Right lobe of liver (tissue), 6 donors: Measurements from ENCODE around the gene LRBA. TPM values are rescaled to one million over a fixed set of nuclear protein-coding genes. Genes with fewer than 3 reads are reported as not detected.

Source experiments
- ATAC-seq, 4 donors: fragments of 200-7000 bp; cut with Tn5 transposase; one replicate each; pipeline ENCODE4 v1.9.1; 2020; ENCODE audit warnings: mild to moderate bottlenecking in 4 of 4, moderate library complexity in 4 of 4
- DNase-seq, 3 donors: peaks; one replicate each; pipeline ENCODE4 v3.0.0-alpha.2; 2020
- H3K27ac ChIP-seq, 3 donors: fragments of 200-600 bp; one replicate each; pipeline ENCODE4 v1.8.0; 2022
- H3K27me3 ChIP-seq, 2 donors: fragments of 200-600 bp; one replicate each; pipeline ENCODE4 v1.8.0; 2022
- H3K36me3 ChIP-seq, 4 donors: fragments of 200-600 bp; sonication (generic) in 1 of 4; one replicate each; pipeline versions ENCODE4 v1.5.1 to v1.8.0; 2017 to 2022; ENCODE audit warnings: control low read depth in 1 of 4
- H3K4me1 ChIP-seq, 4 donors: fragments of 200-600 bp; sonication (generic) in 1 of 4; one replicate each; pipeline versions ENCODE4 v1.5.1 to v1.8.0; 2017 to 2022; ENCODE audit warnings: control low read depth in 1 of 4
- H3K4me3 ChIP-seq, 3 donors: fragments of 200-600 bp; one replicate each; pipeline ENCODE4 v1.8.0; 2022
- H3K9me3 ChIP-seq, 4 donors: fragments of 200-600 bp; sonication (generic) in 1 of 4; one replicate each; pipeline versions ENCODE4 v1.5.1 to v1.8.0; 2017 to 2022; ENCODE audit warnings: control low read depth in 1 of 4
- CTCF ChIP-seq, 4 donors: fragments of 200-600 bp in 3 of 4; fragments of 450-650 bp in 1 of 4; IDR thresholded peaks; one replicate each; pipeline versions ENCODE4 v1.5.1 to v1.8.0; 2016 to 2022; ENCODE audit warnings: antibody characterized with exemption in 4 of 4, mild to moderate bottlenecking in 2 of 4
- POLR2A ChIP-seq: fragments of 450-650 bp; IDR thresholded peaks from one replicate; pipeline ENCODE4 v1.6.1; 2017; ENCODE audit warnings: antibody characterized with exemption, mild to moderate bottlenecking
- WGBS: methylation state at CpG from one replicate; pipeline ENCODE4 v1.1.6; 2018; ENCODE audit warnings: low coverage, low lambda C conversion rate; ENCODE audit not compliant: insufficient coverage; ENCODE audit errors: missing lambda C conversion rate; 5-methylcytosine and 5-hydroxymethylcytosine counted together
- intact Hi-C, 2 donors: fragments of 100-400 bp; cut with DNase I; formaldehyde crosslinking; loops; one replicate each; pipeline versions ENCODE4 v1.11.2 to v1.14.1; 2022
- total RNA-seq, 6 experiments: library from RNA; depleted of rRNA in 2 of 6; stranded (reverse); fragments of >200 nt in 2 of 6; fragmentation: NEBNext Ultra II Directional in 3 of 6; extraction: Animal tissue kit (Norgen Biotek cat#: 25700) in 3 of 6; gene quantifications; one replicate each; pipeline versions ENCODE4 v1.1.0 to v1.2.4, GENCODE V29; 2016 to 2023
- donor health status: DM: no; HTN: yes; CAD: no.
- donor health status: DM: no; HTN: no; CAD: no.
- donor health status: DM: no; HTN: no; CAD: no.
- donor health status: DM: no; HTN: yes; CAD: no.
- donor health status: DM: no; HTN: yes; CAD: no.

Gene LRBA
- total RNA-seq, 6 experiments from 2014 or later: 18.9 to 48.1 (median 24.5) TPM

- Histone ChIP-seq H3K9me3 (no peaks in the 10 kb centered on the region), H3K27me3 (no peaks in the 10 kb centered on the region), H3K36me3 (no peaks in the 10 kb centered on the region), H3K27ac (peak overlapping the region; percentile 29 to 31 (median 30)), H3K4me3 (peak overlapping the region; percentile 43 to 65 (median 60)), H3K4me1 (no peaks in the 10 kb centered on the region)
- 37% methylated on average over 11 of the region's 11 CpGs for WGBS
- ATAC-seq (no peak), DNase-seq (no peak)
- TF ChIP-seq CTCF (IDR thresholded peaks at IDR 0.05) (no peak), POLR2A (no peak)
- intact Hi-C loops: no loop called here
Observed at GRCh38 chr4:150584111-150584915, 430.8 kb downstream of the LRBA start.

- Histone ChIP-seq H3K4me3 (peak overlapping the region; percentile 43 to 65 (median 60)), H3K27me3 (no peaks in the 10 kb centered on the region), H3K36me3 (no peaks in the 10 kb centered on the region), H3K4me1 (peaks cover 0 to 5% (median 0%) of the 10 kb centered on the region in 4 donors), H3K27ac (peak overlapping the region; percentile 29 to 31 (median 30)), H3K9me3 (no peaks in the 10 kb centered on the region)
- ATAC-seq (peak; percentile 74 to 86 (median 83)), DNase-seq (peak; percentile 82 to 84 (median 83))
- TF ChIP-seq POLR2A (peak; percentile 48), CTCF (IDR thresholded peaks at IDR 0.05) (peak in 1 of 4 donors; percentile 30)
- 44% methylated on average over 14 of the region's 66 CpGs for WGBS
- intact Hi-C loops: no loop called here
Observed at GRCh38 chr4:150583287-150584110, 431.6 kb downstream of the LRBA start.

DNA sequence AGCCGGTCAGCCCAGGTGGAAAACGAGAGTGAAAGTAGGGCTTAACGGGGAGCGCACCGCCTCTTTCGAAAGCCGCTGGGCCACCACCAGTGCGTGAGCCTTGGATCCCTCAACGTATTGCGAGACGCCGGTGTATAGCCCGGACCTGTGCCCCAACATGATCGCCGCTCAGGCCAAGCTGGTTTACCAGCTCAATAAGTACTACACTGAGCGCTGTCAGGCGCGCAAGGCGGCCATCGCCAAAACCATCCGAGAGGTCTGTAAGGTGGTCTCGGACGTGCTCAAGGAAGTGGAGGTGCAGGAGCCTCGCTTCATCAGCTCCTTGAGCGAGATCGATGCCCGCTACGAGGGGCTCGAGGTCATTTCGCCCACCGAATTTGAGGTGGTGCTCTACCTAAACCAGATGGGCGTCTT is 432.2 kb downstream of the LRBA start:
- H3K36me3 ChIP-seq: no peaks in the 10 kb centered on the region
- 22% methylated on average over 17 of the region's 32 CpGs for WGBS
- intact Hi-C loops: no loop called here
- ATAC-seq (peak; percentile 50 to 72 (median 66)), DNase-seq (peak; percentile 51 to 59 (median 57))
- TF ChIP-seq POLR2A (no peak), CTCF (IDR thresholded peaks at IDR 0.05) (no peak)
- H3K4me1 ChIP-seq: peaks cover 0 to 8% (median 0%) of the 10 kb centered on the region in 4 donors
- H3K4me3 ChIP-seq: peak overlapping the region; percentile 43 to 65 (median 60)
- H3K9me3 ChIP-seq: no peaks in the 10 kb centered on the region
- H3K27ac ChIP-seq: peak overlapping the region; percentile 24 to 31 (median 30)
- no peaks in the 10 kb centered on the region for H3K27me3 ChIP-seq

DNA sequence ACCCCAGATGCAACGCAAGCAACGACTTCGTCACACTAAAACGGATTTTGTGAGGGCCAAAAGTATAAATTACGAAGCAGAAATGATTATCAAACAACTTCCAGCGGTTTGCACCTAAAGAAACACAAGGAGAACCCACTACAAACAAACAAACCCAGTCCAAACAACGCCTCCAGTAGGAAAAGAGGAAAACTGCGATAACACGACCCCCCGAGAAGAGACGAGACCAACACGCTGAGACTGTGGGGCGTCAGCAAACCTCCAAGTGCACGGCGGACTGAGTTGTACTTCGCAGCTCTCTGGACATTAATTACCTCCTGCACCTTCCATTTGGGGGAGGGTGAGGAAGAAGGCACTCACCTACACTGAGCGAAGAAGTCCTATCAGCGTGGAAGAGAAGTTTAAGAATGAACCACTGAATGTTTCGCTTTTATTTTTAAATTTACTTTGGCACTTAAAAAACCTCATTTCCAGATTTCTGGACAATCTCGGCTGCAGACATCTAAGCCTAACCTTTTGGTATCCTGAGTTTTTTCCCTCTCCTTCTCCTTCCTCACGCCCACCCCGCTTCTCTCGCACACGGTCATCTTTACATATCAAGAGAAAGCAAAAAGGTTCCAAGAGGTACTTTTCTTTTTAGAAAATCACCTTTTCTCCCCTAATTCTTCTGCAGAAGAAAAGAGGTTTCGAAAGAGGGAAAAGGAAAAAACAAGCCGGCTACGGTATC is 432.8 kb downstream of the LRBA start, which contains the start of gene MAB21L2:
MAB21L2 (plus strand) TSS at position 6 of the 727 bp plus-strand sequence. CDS start 879 bp downstream, outside the sequence.
- peaks cover 0 to 8% (median 0%) of the 10 kb centered on the region in 4 donors for H3K4me1 ChIP-seq
- ATAC-seq: no peak
- TF ChIP-seq CTCF (IDR thresholded peaks at IDR 0.05) (no peak), POLR2A (no peak)
- no peaks in the 10 kb centered on the region for H3K9me3 ChIP-seq
- 43% methylated on average over 27 of the region's 27 CpGs for WGBS
- peak within 1 kb of the TSS; percentile 24 to 31 (median 30) for H3K27ac ChIP-seq
- intact Hi-C loops: no loop called here
- no peak for DNase-seq
- no peaks in the 10 kb centered on the region for H3K27me3 ChIP-seq
- no peaks in the 10 kb centered on the region for H3K36me3 ChIP-seq
- peak within 1 kb of the TSS; percentile 43 to 65 (median 60) for H3K4me3 ChIP-seq
